Measurements from ENCODE around the gene BACH2.

The BACH2 gene

GRCh38 chr6:89936177-89936576, 360.5 kb downstream of the BACH2 start:
- H3K4me1 ChIP-seq (ENCODE audit: low read depth, poor library complexity, severe bottlenecking) = peaks cover 10% of the 10 kb centered on the region
- H3K4me3 ChIP-seq (IDR thresholded peaks at IDR 0.05; ENCODE audit: insufficient read depth, low read depth, low read length) = no peak overlapping the region
- TF ChIP-seq CTCF (conservative IDR thresholded peaks at IDR 0.05; ENCODE audit: low read depth, low read length) = no peak
- no peaks in the 10 kb centered on the region for H3K27me3 ChIP-seq (ENCODE audit: insufficient read depth, low read depth)
- H4K20me1 ChIP-seq (ENCODE audit: insufficient read depth) = no peaks in the 10 kb centered on the region
- no peak overlapping the region for H3K4me2 ChIP-seq
- H3K36me3 ChIP-seq (ENCODE audit: insufficient read depth) = no peaks in the 10 kb centered on the region
- no peaks in the 10 kb centered on the region for H3K79me2 ChIP-seq (ENCODE audit: insufficient read depth, low read depth)
- H3K9ac ChIP-seq = no peak overlapping the region
- no peak overlapping the region for H2AFZ ChIP-seq (ENCODE audit: low read depth)
- H3K27ac ChIP-seq = no peak overlapping the region

- no peak overlapping the region for H3K4me2 ChIP-seq
- H3K36me3 ChIP-seq (ENCODE audit: insufficient read depth) = no peaks in the 10 kb centered on the region
- no peaks in the 10 kb centered on the region for H3K27me3 ChIP-seq (ENCODE audit: insufficient read depth, low read depth)
- H3K9ac ChIP-seq = no peak overlapping the region
- no peak overlapping the region for H3K4me3 ChIP-seq (IDR thresholded peaks at IDR 0.05; ENCODE audit: insufficient read depth, low read depth, low read length)
- H4K20me1 ChIP-seq (ENCODE audit: insufficient read depth) = no peaks in the 10 kb centered on the region
- H3K4me1 ChIP-seq (ENCODE audit: low read depth, poor library complexity, severe bottlenecking) = no peaks in the 10 kb centered on the region
- no peak overlapping the region for H3K27ac ChIP-seq
- H3K79me2 ChIP-seq (ENCODE audit: insufficient read depth, low read depth) = no peaks in the 10 kb centered on the region
- no peak for TF ChIP-seq CTCF (conservative IDR thresholded peaks at IDR 0.05; ENCODE audit: low read depth, low read length)
- H2AFZ ChIP-seq (ENCODE audit: low read depth) = no peak overlapping the region
Observed at GRCh38 chr6:89934685-89935366, 361.8 kb downstream of the BACH2 start.

GRCh38 chr6:89932245-89932802, 364.3 kb downstream of the BACH2 start:
- Histone ChIP-seq H3K4me3 (IDR thresholded peaks at IDR 0.05; ENCODE audit: insufficient read depth, low read depth, low read length) (no peak overlapping the region), H3K79me2 (ENCODE audit: insufficient read depth, low read depth) (no peaks in the 10 kb centered on the region), H3K4me1 (ENCODE audit: low read depth, poor library complexity, severe bottlenecking) (no peaks in the 10 kb centered on the region), H3K36me3 (ENCODE audit: insufficient read depth) (no peaks in the 10 kb centered on the region), H3K9ac (no peak overlapping the region), H4K20me1 (ENCODE audit: insufficient read depth) (no peaks in the 10 kb centered on the region), H2AFZ (ENCODE audit: low read depth) (no peak overlapping the region), H3K27me3 (ENCODE audit: insufficient read depth, low read depth) (no peaks in the 10 kb centered on the region), H3K4me2 (no peak overlapping the region), H3K27ac (no peak overlapping the region)
- no peak for TF ChIP-seq CTCF (conservative IDR thresholded peaks at IDR 0.05; ENCODE audit: low read depth, low read length)

GRCh38 chr6:89930789-89931188, 365.9 kb downstream of the BACH2 start:
- Histone ChIP-seq H3K4me2 (no peak overlapping the region), H3K4me3 (IDR thresholded peaks at IDR 0.05; ENCODE audit: insufficient read depth, low read depth, low read length) (no peak overlapping the region), H3K36me3 (ENCODE audit: insufficient read depth) (no peaks in the 10 kb centered on the region), H3K27ac (no peak overlapping the region), H3K4me1 (ENCODE audit: low read depth, poor library complexity, severe bottlenecking) (no peaks in the 10 kb centered on the region), H3K9ac (no peak overlapping the region), H3K27me3 (ENCODE audit: insufficient read depth, low read depth) (no peaks in the 10 kb centered on the region), H3K79me2 (ENCODE audit: insufficient read depth, low read depth) (no peaks in the 10 kb centered on the region), H4K20me1 (ENCODE audit: insufficient read depth) (no peaks in the 10 kb centered on the region), H2AFZ (ENCODE audit: low read depth) (no peak overlapping the region)
- TF ChIP-seq CTCF (conservative IDR thresholded peaks at IDR 0.05; ENCODE audit: low read depth, low read length) = no peak
